Jurkat, Clone E6-1 (cell line): ENCODE measurements around the gene FNDC3A.
"Not testable (repeated sequence)": the region's sequence is repeated elsewhere in the genome, so short reads cannot be mapped to it uniquely, and the experiment has no call there.

ENCODE experiments used
- DNase-seq: peaks from one replicate; pipeline ENCODE4 v3.0.0-alpha.2; 2011; ENCODE audit warnings: low read depth, low spot score
- H3K4me3 ChIP-seq: 2 replicates; pipeline ENCODE4 v1.5.1; 2011; ENCODE audit warnings: mild to moderate bottlenecking, low read length, control low read depth, moderate library complexity

FNDC3A gene

GRCh38 chr13:48973845-48974431 lies 1.8 kb upstream of the FNDC3A start:
- H3K4me3 ChIP-seq: no peak overlapping the region
- DNase-seq: no peak

GRCh38 chr13:48975101-48975855 lies 434 bp upstream of the FNDC3A start:
- peak overlapping the region; percentile 59 for H3K4me3 ChIP-seq
- peak; percentile 74 for DNase-seq

GRCh38 chr13:48976576-48977285 lies 1.0 kb downstream of the FNDC3A start:
- H3K4me3 ChIP-seq: peak overlapping the region; percentile 59
- peak; percentile 69 for DNase-seq

GRCh38 chr13:48977286-48977625 lies 1.5 kb downstream of the FNDC3A start:
- no peak for DNase-seq
- H3K4me3 ChIP-seq: peak overlapping the region; percentile 59

GRCh38 chr13:48977973-48978372 lies 2.3 kb downstream of the FNDC3A start:
- no peak for DNase-seq
- H3K4me3 ChIP-seq: no peak overlapping the region

- no peak for DNase-seq
- H3K4me3 ChIP-seq: no peak overlapping the region
These were observed 3.4 kb downstream of the FNDC3A start for GRCh38 chr13:48978942-48979601.

- H3K4me3 ChIP-seq: no peak overlapping the region
- DNase-seq: no peak
These were observed 4.2 kb downstream of the FNDC3A start for GRCh38 chr13:48979892-48980291.

- no peak overlapping the region for H3K4me3 ChIP-seq
- no peak for DNase-seq
These were observed 7.6 kb downstream of the FNDC3A start for GRCh38 chr13:48983331-48983730.

- no peak for DNase-seq
- no peak overlapping the region for H3K4me3 ChIP-seq
These were observed 10.0 kb downstream of the FNDC3A start for GRCh38 chr13:48985756-48986155.

GRCh38 chr13:48990900-48991299 lies 15.2 kb downstream of the FNDC3A start:
- no peak overlapping the region for H3K4me3 ChIP-seq
- DNase-seq: no peak

GRCh38 chr13:48993150-48993549 lies 17.4 kb downstream of the FNDC3A start:
- DNase-seq: no peak
- no peak overlapping the region for H3K4me3 ChIP-seq

GRCh38 chr13:48994706-48995105 lies 19.0 kb downstream of the FNDC3A start:
- no peak overlapping the region for H3K4me3 ChIP-seq
- no peak for DNase-seq

- no peak for DNase-seq
- no peak overlapping the region for H3K4me3 ChIP-seq
These were observed 23.1 kb downstream of the FNDC3A start for GRCh38 chr13:48998641-48999292.

GRCh38 chr13:49000247-49000646 lies 24.5 kb downstream of the FNDC3A start:
- DNase-seq: no peak
- no peak overlapping the region for H3K4me3 ChIP-seq

GRCh38 chr13:49018986-49019635 lies 43.4 kb downstream of the FNDC3A start:
- DNase-seq, H3K4me3 ChIP-seq: not testable (repeated sequence)

- DNase-seq: no peak
- no peak overlapping the region for H3K4me3 ChIP-seq
These were observed 44.6 kb downstream of the FNDC3A start for GRCh38 chr13:49020328-49020727.

- DNase-seq: no peak
- H3K4me3 ChIP-seq: no peak overlapping the region
These were observed 45.3 kb downstream of the FNDC3A start for GRCh38 chr13:49020940-49021553.

- H3K4me3 ChIP-seq: no peak overlapping the region
- DNase-seq: no peak
These were observed 46.2 kb downstream of the FNDC3A start for GRCh38 chr13:49021953-49022352.
